K562 (cell line): ENCODE data around the gene C16orf74. TPM values are rescaled to one million over a fixed set of nuclear protein-coding genes. Genes with fewer than 3 reads are reported as not detected.

ENCODE experiments used
- ATAC-seq: fragments of 200-7000 bp; cut with Tn5 transposase; 3 replicates; pipeline ENCODE4 v1.9.1; 2020; ENCODE audit warnings: moderate library complexity
- BruUV-seq: library from RNA; stranded (reverse); fragments of 400-500 nt; replicated peaks from 2 replicates; lab custom pipeline; 2021; lab: Mats Ljungman, UMichigan
- CTCF ChIA-PET: fragments of 300-600 bp; formaldehyde crosslinking; extraction: SDS; loops from one replicate; lab custom pipeline; 2021; ENCODE audit warnings: low intra/inter-chr PET ratio; lab: Yijun Ruan, JAX
- POLR2A ChIA-PET: fragments of 300-600, 350-650 bp; sonication (Branson Sonifier 250); formaldehyde crosslinking; extraction: SDS; loops from one replicate; lab custom pipeline; 2021; ENCODE audit warnings: antibody characterized with exemption, inconsistent platforms; lab: Yijun Ruan, JAX
- DNase-seq, 4 experiments: peaks; one replicate each; pipeline versions ENCODE4 v3.0.0 to v3.0.0-alpha.2; 2011 to 2018; ENCODE audit warnings: low spot score in 3 of 4, mixed read lengths in 3 of 4; ENCODE audit errors: extremely low read depth in 1 of 4
- FAIRE-seq: peaks from 2 replicates; lab custom pipeline; 2011; peaks lifted over from hg19 to GRCh38; lab: Jason Lieb, UNC
- H2AFZ ChIP-seq: 2 replicates; pipeline ENCODE4 v1.6.0; 2011; ENCODE audit warnings: low read depth, low read length, control low read depth, inconsistent platforms
- H3K27ac ChIP-seq: fragments of 200-600 bp; 3 replicates; pipeline ENCODE4 v1.8.0; 2011; ENCODE audit warnings: low read depth, mild to moderate bottlenecking, control low read depth, inconsistent platforms, low read length, moderate library complexity, mixed read lengths; ENCODE audit errors: extremely low read depth
- H3K27me3 ChIP-seq, 2 experiments: fragments of 300-600 bp in 1 of 2; 2 replicates in 1 of 2; 3 replicates in 1 of 2; pipeline versions ENCODE4 v1.6.0 to v1.8.0; 2011; ENCODE audit warnings: inconsistent platforms in 2 of 2, low read length in 2 of 2, mild to moderate bottlenecking in 1 of 2, mixed read lengths in 1 of 2, moderate library complexity in 1 of 2; ENCODE audit not compliant: control insufficient read depth in 2 of 2, insufficient read depth in 2 of 2
- H3K36me3 ChIP-seq: fragments of 300-600 bp; 3 replicates; pipeline ENCODE4 v1.8.0; 2011; ENCODE audit warnings: mild to moderate bottlenecking, low read length, inconsistent platforms; ENCODE audit not compliant: control insufficient read depth, insufficient read depth
- H3K4me1 ChIP-seq, 2 experiments: fragments of 200-600 bp in 1 of 2; replicated peaks in 1 of 2; 2 replicates in 1 of 2; 3 replicates in 1 of 2; pipeline versions ENCODE4 v1.5.1 to v1.8.0; 2011; ENCODE audit warnings: inconsistent platforms in 2 of 2, low read length in 2 of 2, mild to moderate bottlenecking in 1 of 2, mixed read lengths in 1 of 2, moderate library complexity in 1 of 2; ENCODE audit not compliant: control insufficient read depth in 2 of 2, insufficient read depth in 2 of 2
- H3K4me2 ChIP-seq: 2 replicates; pipeline ENCODE4 v1.6.1; 2011; ENCODE audit warnings: low read length, control low read depth, inconsistent platforms, mixed read lengths; ENCODE audit not compliant: insufficient read depth
- H3K4me3 ChIP-seq: fragments of 200-600 bp; sonication (generic), shearing (Covaris generic); 2 replicates; pipeline ENCODE4 v1.5.1; 2016; ENCODE audit warnings: control low read depth, inconsistent platforms
- H3K79me2 ChIP-seq: fragments of 200-600 bp; 3 replicates; pipeline ENCODE4 v1.8.0; 2011; ENCODE audit warnings: low read length, inconsistent platforms; ENCODE audit not compliant: control insufficient read depth, insufficient read depth
- H3K9ac ChIP-seq, 2 experiments: 2 replicates each; pipeline versions ENCODE4 v1.6.0 to v1.6.1; 2011; ENCODE audit warnings: low read depth in 2 of 2, low read length in 2 of 2, control low read depth in 1 of 2, inconsistent platforms in 1 of 2, mild to moderate bottlenecking in 1 of 2, mixed read lengths in 1 of 2; ENCODE audit not compliant: insufficient read depth in 1 of 2
- H3K9me1 ChIP-seq: one replicate; pipeline ENCODE4 v1.6.0; 2011; ENCODE audit warnings: inconsistent platforms, mild to moderate bottlenecking, low read length, moderate library complexity; ENCODE audit not compliant: control insufficient read depth, insufficient read depth
- H3K9me3 ChIP-seq: replicated peaks from 2 replicates; pipeline ENCODE4 v1.5.1; 2011; ENCODE audit warnings: low read depth, low read length, inconsistent platforms; ENCODE audit not compliant: control insufficient read depth, insufficient read depth
- H4K20me1 ChIP-seq: replicated peaks from 2 replicates; pipeline ENCODE4 v1.6.1; 2011; ENCODE audit warnings: low read length, inconsistent platforms, mixed read lengths; ENCODE audit not compliant: control insufficient read depth, insufficient read depth
- C11orf30 ChIP-seq: fragments of 450-650 bp; IDR thresholded peaks from 2 replicates; pipeline ENCODE4 v1.6.1; 2016; ENCODE audit warnings: low read depth, mild to moderate bottlenecking
- CEBPG ChIP-seq, 3 experiments: fragments of 200-800 bp in 1 of 3; sonication (Bioruptor generic) in 1 of 3; sonication (generic) in 1 of 3; formaldehyde crosslinking in 1 of 3; IDR thresholded peaks in 2 of 3; conservative IDR thresholded peaks in 1 of 3; 2 replicates each; pipeline versions ENCODE4 v1.6.1 to v1.8.0; 2016 to 2022; ENCODE audit warnings: missing compliant biosample characterization in 2 of 3, missing genetic modification characterization in 2 of 3, mild to moderate bottlenecking in 1 of 3, missing genetic modification reagents in 1 of 3
- CXXC5 ChIP-seq: fragments of 250-450 bp; sonication (Bioruptor Pico); IDR thresholded peaks from 2 replicates; pipeline ENCODE4 v1.8.0; 2022; ENCODE audit warnings: inconsistent platforms, mild to moderate bottlenecking, moderate library complexity
- ETV1 ChIP-seq: fragments of 450-650 bp; conservative IDR thresholded peaks from 2 replicates; pipeline ENCODE4 v1.6.1; 2016; ENCODE audit warnings: missing genetic modification characterization, control low read depth, low read depth, missing compliant biosample characterization
- MAFG ChIP-seq: fragments of 450-650 bp; conservative IDR thresholded peaks from 2 replicates; pipeline ENCODE4 v1.6.1; 2016; ENCODE audit warnings: missing genetic modification characterization, missing compliant biosample characterization
- MTA2 ChIP-seq: fragments of 450-650 bp; IDR thresholded peaks from 2 replicates; pipeline ENCODE4 v1.6.1; 2016; ENCODE audit warnings: low read depth
- NBN ChIP-seq: fragments of 450-650 bp; IDR thresholded peaks from 2 replicates; pipeline ENCODE4 v1.6.1; 2016; ENCODE audit warnings: low read depth, mild to moderate bottlenecking
- PURB ChIP-seq: sonication (generic); formaldehyde crosslinking; IDR thresholded peaks from 2 replicates; pipeline ENCODE4 v1.9.0; 2021; ENCODE audit warnings: low read depth, mild to moderate bottlenecking, missing genetic modification reagents
- RBM22 ChIP-seq: fragments of 200-400 bp; formaldehyde crosslinking; IDR thresholded peaks from 2 replicates; pipeline ENCODE4 v1.6.1; 2018; ENCODE audit warnings: low read length, low read depth; ENCODE audit not compliant: poor library complexity, severe bottlenecking
- ZBTB1 ChIP-seq: sonication (generic); formaldehyde crosslinking; IDR thresholded peaks from 2 replicates; pipeline ENCODE4 v1.8.1; 2023; ENCODE audit warnings: missing genetic modification reagents, low read depth, mild to moderate bottlenecking, borderline replicate concordance
- ZKSCAN3 ChIP-seq: fragments of 250-450 bp; sonication (Bioruptor Pico); IDR thresholded peaks from 2 replicates; pipeline ENCODE4 v1.4.0; 2020
- ZNF785 ChIP-seq: fragments of 250-450 bp; sonication (Bioruptor Pico); IDR thresholded peaks from 2 replicates; pipeline ENCODE4 v1.4.0; 2020; ENCODE audit warnings: mild to moderate bottlenecking
- WGBS: fragments of 100-300 bp; shearing (Covaris generic); methylation state at CpG from one replicate; pipeline ENCODE4 v1.1.6; 2016; ENCODE audit warnings: low coverage, mixed read lengths; ENCODE audit not compliant: insufficient coverage; ENCODE audit errors: missing lambda C conversion rate; 5-methylcytosine and 5-hydroxymethylcytosine counted together
- in situ Hi-C: fragments of 300-500 bp; cut with MboI; formaldehyde crosslinking; loops from 4 replicates; pipeline ENCODE4 v1.15.0; 2018; ENCODE audit warnings: inconsistent platforms, mixed read lengths
- intact Hi-C: fragments of 100-400 bp; cut with micrococcal nuclease; formaldehyde crosslinking; loops from 2 replicates; pipeline ENCODE4 v1.14.2; 2022
- polyA plus RNA-seq, 8 experiments: library from polyadenylated mRNA; depleted of rRNA in 4 of 8; stranded (reverse) in 5 of 8; unstranded in 3 of 8; fragments of >200 nt; fragmentation: Nextera tagmentation in 2 of 8; fragmentation: Illumina TruSeq in 1 of 8; extraction: Ambion mirVana in 2 of 8; extraction: Trizol in 1 of 8; gene quantifications; 2 replicates each; pipeline versions ENCODE4 v1.2.1 to v1.2.3, GENCODE V29; 2011 to 2014; ENCODE audit warnings: inconsistent platforms in 1 of 8, missing spikeins in 1 of 8
- total RNA-seq, 7 experiments: library from RNA; depleted of rRNA in 6 of 7; stranded (reverse); fragments of >200 nt in 6 of 7; fragmentation: Illumina TruSeq in 2 of 7; extraction: Trizol in 2 of 7; gene quantifications; 2 replicates each; pipeline versions ENCODE4 v1.2.1 to v1.2.3, GENCODE V29; 2011 to 2021; ENCODE audit warnings: low replicate concordance in 1 of 7
- TF ChIP-seq, protein P1 (sequence below): sonication (generic); formaldehyde crosslinking; IDR thresholded peaks from 2 replicates; pipeline ENCODE4 v1.8.0; 2022; ENCODE audit warnings: mild to moderate bottlenecking, missing genetic modification reagents
- TF ChIP-seq, protein P2 (sequence below): sonication (generic); formaldehyde crosslinking; IDR thresholded peaks from 2 replicates; pipeline ENCODE4 v1.8.0; 2022; ENCODE audit warnings: mild to moderate bottlenecking, missing genetic modification reagents
- TF ChIP-seq, protein P3 (sequence below), 2 experiments: fragments of 250-450 bp in 1 of 2; fragments of 450-650 bp in 1 of 2; sonication (Bioruptor Pico) in 1 of 2; IDR thresholded peaks; 2 replicates each; pipeline versions ENCODE4 v1.6.1 to v1.8.0; 2016 to 2021; ENCODE audit warnings: mild to moderate bottlenecking in 2 of 2, moderate library complexity in 2 of 2, missing compliant biosample characterization in 1 of 2, missing genetic modification characterization in 1 of 2
- TF ChIP-seq, protein P4 (sequence below): fragments of 250-450 bp; sonication (Bioruptor Pico); IDR thresholded peaks from 2 replicates; pipeline ENCODE4 v1.8.0; 2022; ENCODE audit warnings: moderate library complexity, mild to moderate bottlenecking, inconsistent platforms

C16orf74 gene
- total and polyA plus RNA-seq, 9 of the 15 experiments (the other 6 are each of a cell fraction or from before 2014, with no cell fraction given): not detected

DNA sequence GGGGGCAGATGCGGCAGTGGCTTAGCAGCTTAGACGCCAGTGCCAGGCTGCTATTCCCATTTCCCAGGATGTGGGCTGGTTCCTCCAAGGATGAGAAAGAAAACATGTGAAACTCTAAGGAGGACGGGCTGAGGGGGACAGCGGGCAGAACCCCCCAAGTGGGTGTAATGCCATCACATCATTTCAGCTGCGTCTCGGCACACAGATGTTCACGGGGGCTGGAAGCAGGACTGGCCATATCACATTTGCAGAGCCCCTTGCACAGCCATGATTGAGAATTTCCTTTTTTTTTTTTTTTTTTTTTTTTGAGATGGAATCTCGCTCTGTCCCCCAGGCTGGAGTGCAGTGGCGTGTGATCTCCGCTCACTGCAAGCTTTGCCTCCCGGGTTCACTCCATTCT lies 46.9 kb downstream of the C16orf74 start:
- Histone ChIP-seq H3K4me2 (no peak overlapping the region), H3K9me1 (no peaks in the 10 kb centered on the region), H3K27ac (no peak overlapping the region), H3K27me3 (peaks cover 7 to 20% of the 10 kb centered on the region in 2 experiments), H3K36me3 (no peaks in the 10 kb centered on the region), H3K4me1 (peaks cover 7 to 20% of the 10 kb centered on the region in 2 experiments), H2AFZ (no peak overlapping the region), H3K9ac (no peak overlapping the region), H4K20me1 (peaks cover 8% of the 10 kb centered on the region; the same call in 1 of the 2 replicates), H3K4me3 (no peak overlapping the region), H3K79me2 (no peaks in the 10 kb centered on the region), H3K9me3 (peaks cover 5% of the 10 kb centered on the region)
- ATAC-seq (no peak), DNase-seq (no peak), FAIRE-seq (no peak)
- intact Hi-C loops: no loop called here
- POLR2A ChIA-PET: no interaction called here
- 28% methylated on average over 7 of the region's 11 CpGs for WGBS
- in situ Hi-C loops: no loop called here
- CTCF ChIA-PET: no interaction called here
- BruUV-seq: no TSS peak
- TF ChIP-seq, protein P1, sequence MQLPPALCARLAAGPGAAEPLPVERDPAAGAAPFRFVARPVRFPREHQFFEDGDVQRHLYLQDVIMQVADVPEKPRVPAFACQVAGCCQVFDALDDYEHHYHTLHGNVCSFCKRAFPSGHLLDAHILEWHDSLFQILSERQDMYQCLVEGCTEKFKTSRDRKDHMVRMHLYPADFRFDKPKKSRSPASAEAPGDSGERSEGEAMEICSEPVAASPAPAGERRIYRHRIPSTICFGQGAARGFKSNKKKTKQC (CRISPR knock-in tag): no peak
- TF ChIP-seq, protein P2, sequence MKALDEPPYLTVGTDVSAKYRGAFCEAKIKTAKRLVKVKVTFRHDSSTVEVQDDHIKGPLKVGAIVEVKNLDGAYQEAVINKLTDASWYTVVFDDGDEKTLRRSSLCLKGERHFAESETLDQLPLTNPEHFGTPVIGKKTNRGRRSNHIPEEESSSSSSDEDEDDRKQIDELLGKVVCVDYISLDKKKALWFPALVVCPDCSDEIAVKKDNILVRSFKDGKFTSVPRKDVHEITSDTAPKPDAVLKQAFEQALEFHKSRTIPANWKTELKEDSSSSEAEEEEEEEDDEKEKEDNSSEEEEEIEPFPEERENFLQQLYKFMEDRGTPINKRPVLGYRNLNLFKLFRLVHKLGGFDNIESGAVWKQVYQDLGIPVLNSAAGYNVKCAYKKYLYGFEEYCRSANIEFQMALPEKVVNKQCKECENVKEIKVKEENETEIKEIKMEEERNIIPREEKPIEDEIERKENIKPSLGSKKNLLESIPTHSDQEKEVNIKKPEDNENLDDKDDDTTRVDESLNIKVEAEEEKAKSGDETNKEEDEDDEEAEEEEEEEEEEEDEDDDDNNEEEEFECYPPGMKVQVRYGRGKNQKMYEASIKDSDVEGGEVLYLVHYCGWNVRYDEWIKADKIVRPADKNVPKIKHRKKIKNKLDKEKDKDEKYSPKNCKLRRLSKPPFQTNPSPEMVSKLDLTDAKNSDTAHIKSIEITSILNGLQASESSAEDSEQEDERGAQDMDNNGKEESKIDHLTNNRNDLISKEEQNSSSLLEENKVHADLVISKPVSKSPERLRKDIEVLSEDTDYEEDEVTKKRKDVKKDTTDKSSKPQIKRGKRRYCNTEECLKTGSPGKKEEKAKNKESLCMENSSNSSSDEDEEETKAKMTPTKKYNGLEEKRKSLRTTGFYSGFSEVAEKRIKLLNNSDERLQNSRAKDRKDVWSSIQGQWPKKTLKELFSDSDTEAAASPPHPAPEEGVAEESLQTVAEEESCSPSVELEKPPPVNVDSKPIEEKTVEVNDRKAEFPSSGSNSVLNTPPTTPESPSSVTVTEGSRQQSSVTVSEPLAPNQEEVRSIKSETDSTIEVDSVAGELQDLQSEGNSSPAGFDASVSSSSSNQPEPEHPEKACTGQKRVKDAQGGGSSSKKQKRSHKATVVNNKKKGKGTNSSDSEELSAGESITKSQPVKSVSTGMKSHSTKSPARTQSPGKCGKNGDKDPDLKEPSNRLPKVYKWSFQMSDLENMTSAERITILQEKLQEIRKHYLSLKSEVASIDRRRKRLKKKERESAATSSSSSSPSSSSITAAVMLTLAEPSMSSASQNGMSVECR (CRISPR knock-in tag): no peak
- TF ChIP-seq ZKSCAN3 (no peak), NBN (no peak), ZNF785 (no peak), ETV1 (tag) (no peak), RBM22 (no peak), MTA2 (no peak), CXXC5 (CRISPR knock-in tag) (no peak), C11orf30 (no peak), CEBPG (CRISPR knock-in tag; IDR thresholded peaks at IDR 0.05) (no peak), CEBPG (tag; conservative IDR thresholded peaks at IDR 0.05 in 1 of 2, IDR thresholded peaks at IDR 0.05 in 1 of 2) (no peak), PURB (CRISPR knock-in tag) (no peak), ZBTB1 (CRISPR knock-in tag) (no peak), MAFG (tag) (no peak)
- TF ChIP-seq, protein P3, sequence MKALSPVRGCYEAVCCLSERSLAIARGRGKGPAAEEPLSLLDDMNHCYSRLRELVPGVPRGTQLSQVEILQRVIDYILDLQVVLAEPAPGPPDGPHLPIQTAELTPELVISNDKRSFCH (CRISPR knock-in tag; IDR thresholded peaks at IDR 0.05): no peak
- TF ChIP-seq, protein P3 (tag; IDR thresholded peaks at IDR 0.05): no peak
- TF ChIP-seq, protein P4, sequence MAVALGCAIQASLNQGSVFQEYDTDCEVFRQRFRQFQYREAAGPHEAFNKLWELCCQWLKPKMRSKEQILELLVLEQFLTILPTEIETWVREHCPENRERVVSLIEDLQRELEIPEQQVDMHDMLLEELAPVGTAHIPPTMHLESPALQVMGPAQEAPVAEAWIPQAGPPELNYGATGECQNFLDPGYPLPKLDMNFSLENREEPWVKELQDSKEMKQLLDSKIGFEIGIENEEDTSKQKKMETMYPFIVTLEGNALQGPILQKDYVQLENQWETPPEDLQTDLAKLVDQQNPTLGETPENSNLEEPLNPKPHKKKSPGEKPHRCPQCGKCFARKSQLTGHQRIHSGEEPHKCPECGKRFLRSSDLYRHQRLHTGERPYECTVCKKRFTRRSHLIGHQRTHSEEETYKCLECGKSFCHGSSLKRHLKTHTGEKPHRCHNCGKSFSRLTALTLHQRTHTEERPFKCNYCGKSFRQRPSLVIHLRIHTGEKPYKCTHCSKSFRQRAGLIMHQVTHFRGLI (CRISPR knock-in tag): no peak
